K562 (cell line): Measurements from ENCODE around the gene DCAKD. TPM values are rescaled to one million over a fixed set of nuclear protein-coding genes. Genes with fewer than 3 reads are reported as not detected.

Source experiments
- ARNT ChIP-seq, 2 experiments: fragments of 450-650 bp; IDR thresholded peaks; 2 replicates each; pipeline ENCODE4 v1.6.1; 2016; ENCODE audit warnings: mild to moderate bottlenecking in 1 of 2
- BCL6 ChIP-seq: fragments of 250-450 bp; sonication (Bioruptor Pico); IDR thresholded peaks from 2 replicates; pipeline ENCODE4 v1.4.0; 2020
- BCOR ChIP-seq: fragments of 450-650 bp; IDR thresholded peaks from 2 replicates; pipeline ENCODE4 v1.6.1; 2016
- C11orf30 ChIP-seq: fragments of 450-650 bp; IDR thresholded peaks from 2 replicates; pipeline ENCODE4 v1.6.1; 2016; ENCODE audit warnings: low read depth, mild to moderate bottlenecking
- CHCHD3 ChIP-seq: fragments of 250-450 bp; sonication (Bioruptor Pico); IDR thresholded peaks from 2 replicates; pipeline ENCODE4 v2.1.2; 2022; ENCODE audit warnings: mild to moderate bottlenecking
- EGR1 ChIP-seq: fragments of 450-650 bp; conservative IDR thresholded peaks from 2 replicates; pipeline ENCODE4 v1.6.1; 2017; ENCODE audit warnings: mild to moderate bottlenecking
- EP400 ChIP-seq: fragments of 450-650 bp; IDR thresholded peaks from 2 replicates; pipeline ENCODE4 v1.6.1; 2017; ENCODE audit warnings: antibody characterized with exemption, mild to moderate bottlenecking, moderate library complexity
- GTF2F1 ChIP-seq: IDR thresholded peaks from 2 replicates; pipeline ENCODE4 v1.6.1; 2011; ENCODE audit warnings: low read depth, low read length, improper control_type of control experiment
- KDM2B ChIP-seq: fragments of 250-450 bp; sonication (Bioruptor Pico); IDR thresholded peaks from 2 replicates; pipeline ENCODE4 v1.8.0; 2021; ENCODE audit warnings: mild to moderate bottlenecking, moderate library complexity
- MAFF ChIP-seq: IDR thresholded peaks from 2 replicates; pipeline ENCODE4 v1.6.1; 2012; ENCODE audit warnings: low read length, improper control_type of control experiment
- OTX1 ChIP-seq: fragments of 450-650 bp; formaldehyde crosslinking; IDR thresholded peaks from 2 replicates; pipeline ENCODE4 v1.4.0; 2022; ENCODE audit warnings: mild to moderate bottlenecking
- PCBP2 ChIP-seq: fragments of 200-400 bp; formaldehyde crosslinking; IDR thresholded peaks from 2 replicates; pipeline ENCODE4 v1.6.1; 2018; ENCODE audit warnings: low read length, low read depth, mild to moderate bottlenecking, moderate library complexity; ENCODE audit not compliant: poor library complexity, severe bottlenecking
- PHB ChIP-seq: fragments of 250-450 bp; sonication (Bioruptor Pico); IDR thresholded peaks from 2 replicates; pipeline ENCODE4 v1.5.0; 2021
- RBFOX2 ChIP-seq: fragments of 200-400 bp; formaldehyde crosslinking; IDR thresholded peaks from 2 replicates; pipeline ENCODE4 v1.6.1; 2017; ENCODE audit warnings: low read depth, mild to moderate bottlenecking, low read length, moderate library complexity
- SIN3A ChIP-seq, 2 experiments: fragments of 150-350 bp in 1 of 2; IDR thresholded peaks; 2 replicates each; pipeline ENCODE4 v1.6.1; 2011 to 2016; ENCODE audit warnings: borderline replicate concordance in 2 of 2, low read depth in 2 of 2, low read length in 2 of 2, mild to moderate bottlenecking in 2 of 2, moderate library complexity in 2 of 2; ENCODE audit not compliant: control insufficient read depth in 1 of 2
- SRSF7 ChIP-seq: fragments of 200-400 bp; formaldehyde crosslinking; optimal IDR thresholded peaks from 2 replicates; pipeline ENCODE3; 2017; ENCODE audit warnings: mild to moderate bottlenecking, low read depth, low read length
- TAF9B ChIP-seq: fragments of 450-650 bp; IDR thresholded peaks from 2 replicates; pipeline ENCODE4 v1.6.1; 2018; ENCODE audit warnings: mild to moderate bottlenecking; ENCODE audit not compliant: partially characterized antibody
- TCF7 ChIP-seq: sonication (generic); IDR thresholded peaks from 2 replicates; pipeline ENCODE4 v1.6.1; 2016; ENCODE audit warnings: antibody characterized with exemption, borderline replicate concordance
- TFAM ChIP-seq: fragments of 250-450 bp; sonication (Bioruptor Pico); conservative IDR thresholded peaks from 2 replicates; pipeline ENCODE4 v1.5.0; 2021; ENCODE audit warnings: mild to moderate bottlenecking, moderate library complexity
- TSC22D4 ChIP-seq: fragments of 450-650 bp; IDR thresholded peaks from 2 replicates; pipeline ENCODE4 v1.6.1; 2016; ENCODE audit warnings: missing genetic modification characterization, missing biosample characterization, control low read depth
- ZKSCAN3 ChIP-seq: fragments of 250-450 bp; sonication (Bioruptor Pico); IDR thresholded peaks from 2 replicates; pipeline ENCODE4 v1.4.0; 2020
- ZNF23 ChIP-seq: fragments of 250-450 bp; sonication (Bioruptor Pico); IDR thresholded peaks from 2 replicates; pipeline ENCODE4 v1.4.0; 2020; ENCODE audit warnings: mild to moderate bottlenecking
- ZNF232 ChIP-seq: sonication (generic); formaldehyde crosslinking; IDR thresholded peaks from 2 replicates; pipeline ENCODE4 v1.8.0; 2022; ENCODE audit warnings: mild to moderate bottlenecking, missing genetic modification reagents
- ZNF324 ChIP-seq: fragments of 250-450 bp; sonication (Bioruptor Pico); IDR thresholded peaks from 2 replicates; pipeline ENCODE4 v1.4.0; 2020; ENCODE audit warnings: mild to moderate bottlenecking
- ZNF347 ChIP-seq: fragments of 450-650 bp; formaldehyde crosslinking; IDR thresholded peaks from 2 replicates; pipeline ENCODE4 v1.4.0; 2020; ENCODE audit warnings: low read depth, mild to moderate bottlenecking, moderate library complexity
- ZNF561 ChIP-seq: fragments of 450-650 bp; formaldehyde crosslinking; conservative IDR thresholded peaks from 2 replicates; pipeline ENCODE4 v1.4.0; 2020; ENCODE audit warnings: mild to moderate bottlenecking, moderate library complexity
- ZNF57 ChIP-seq: fragments of 450-650 bp; formaldehyde crosslinking; IDR thresholded peaks from 2 replicates; pipeline ENCODE4 v1.4.0; 2020; ENCODE audit warnings: mild to moderate bottlenecking, moderate library complexity
- ZNF583 ChIP-seq: fragments of 250-450 bp; sonication (Bioruptor Pico); IDR thresholded peaks from 2 replicates; pipeline ENCODE4 v1.4.0; 2020
- ZNF586 ChIP-seq: fragments of 450-650 bp; formaldehyde crosslinking; conservative IDR thresholded peaks from 2 replicates; pipeline ENCODE4 v1.4.0; 2020; ENCODE audit warnings: mild to moderate bottlenecking, moderate library complexity
- ZNF707 ChIP-seq: fragments of 250-450 bp; sonication (Bioruptor Pico); conservative IDR thresholded peaks from 2 replicates; pipeline ENCODE4 v1.8.0; 2022; ENCODE audit warnings: inconsistent platforms, mild to moderate bottlenecking, moderate library complexity
- ZNF764 ChIP-seq: fragments of 250-450 bp; sonication (Bioruptor Pico); IDR thresholded peaks from 2 replicates; pipeline ENCODE4 v1.4.0; 2020; ENCODE audit warnings: low read depth, mild to moderate bottlenecking, moderate library complexity
- polyA plus RNA-seq, 8 experiments: library from polyadenylated mRNA; depleted of rRNA in 4 of 8; stranded (reverse) in 5 of 8; unstranded in 3 of 8; fragments of >200 nt; fragmentation: Nextera tagmentation in 2 of 8; fragmentation: Illumina TruSeq in 1 of 8; extraction: Ambion mirVana in 2 of 8; extraction: Trizol in 1 of 8; gene quantifications; 2 replicates each; pipeline versions ENCODE4 v1.2.1 to v1.2.3, GENCODE V29; 2011 to 2014; ENCODE audit warnings: inconsistent platforms in 1 of 8, missing spikeins in 1 of 8
- total RNA-seq, 7 experiments: library from RNA; depleted of rRNA in 6 of 7; stranded (reverse); fragments of >200 nt in 6 of 7; fragmentation: Illumina TruSeq in 2 of 7; extraction: Trizol in 2 of 7; gene quantifications; 2 replicates each; pipeline versions ENCODE4 v1.2.1 to v1.2.3, GENCODE V29; 2011 to 2021; ENCODE audit warnings: low replicate concordance in 1 of 7
- TF ChIP-seq, protein P1 (sequence below): sonication (generic); formaldehyde crosslinking; IDR thresholded peaks from 2 replicates; pipeline ENCODE4 v1.4.0; 2020; ENCODE audit warnings: mild to moderate bottlenecking, missing genetic modification reagents

The DCAKD gene
- total and polyA plus RNA-seq, 9 of the 15 experiments (the other 6 are each of a cell fraction or from before 2014, with no cell fraction given), result 7.9 to 35.5 (median 21.4) TPM

DNA sequence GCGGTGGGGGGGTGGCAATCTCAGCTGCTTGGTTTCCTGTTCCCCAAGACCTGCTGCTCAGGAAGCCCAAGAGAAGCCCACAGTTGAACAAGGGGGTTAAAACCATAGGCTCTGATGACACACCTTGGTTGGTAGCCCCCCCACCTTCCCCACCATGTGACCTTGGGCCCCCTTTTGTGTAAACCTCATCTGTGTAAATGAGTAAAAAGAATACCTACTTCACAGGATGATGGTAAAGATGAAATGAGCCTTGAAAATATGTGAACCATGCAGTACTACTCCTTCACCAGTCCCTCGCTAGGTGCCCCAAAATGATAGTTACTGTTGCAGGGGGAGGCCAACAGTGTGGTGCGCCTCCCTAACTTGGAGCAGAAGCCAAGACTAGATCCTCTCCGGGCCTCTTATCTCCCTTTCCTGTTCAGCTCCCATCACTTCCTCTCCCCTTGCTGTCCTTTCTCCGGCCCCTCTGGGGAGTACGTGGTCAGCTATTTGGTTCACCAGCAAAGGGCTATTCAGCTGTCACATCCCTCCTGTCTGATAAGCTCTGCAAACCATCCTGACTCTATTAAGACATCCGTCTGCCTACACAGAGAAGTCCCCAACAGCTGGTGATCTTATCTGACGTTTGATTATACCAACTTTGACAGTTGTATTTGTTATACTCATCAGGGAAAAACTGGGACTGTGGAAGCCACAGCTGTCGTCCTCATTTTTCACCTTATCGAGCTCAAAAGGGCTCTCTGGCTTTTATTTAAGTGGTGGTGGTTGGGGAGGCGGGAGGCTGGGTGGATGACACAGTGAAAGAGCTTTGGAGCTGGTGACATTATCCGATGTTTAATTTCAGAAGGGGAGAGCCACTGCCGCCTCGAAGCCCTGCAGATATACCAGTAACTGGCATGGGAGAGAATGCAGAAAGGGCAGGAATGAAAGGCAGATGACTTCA lies 19.9 kb downstream of the DCAKD start (continued):
- TF ChIP-seq PCBP2 (no peak), PHB (no peak), SRSF7 (no peak), ZNF583 (CRISPR knock-in tag) (no peak), C11orf30 (no peak), TFAM (no peak), ARNT (IDR thresholded peaks at IDR 0.05) (0 out of 4 replicates have a peak, but pooled peaks of 1 of the 2 experiments have one; percentile 61), ZNF23 (no peak), ZNF347 (no peak), EGR1 (peak; percentile 53), ZNF232 (no peak), SIN3A (IDR thresholded peaks at IDR 0.05; ENCODE audit: borderline replicate concordance in 2 of 2, control insufficient read depth in 1 of 2, low read depth in 2 of 2, low read length in 2 of 2) (peak; percentile 57 to 71; a peak in 1 of 4 replicates), ZNF324 (CRISPR knock-in tag) (no peak), KDM2B (CRISPR knock-in tag) (no peak), TAF9B (peak; percentile 94), GTF2F1 (no peak), MAFF (no peak), BCL6 (no peak), ZNF764 (no peak), ZNF707 (no peak), TCF7 (no peak), CHCHD3 (CRISPR knock-in tag) (no peak), ZKSCAN3 (no peak), RBFOX2 (no peak), TSC22D4 (tag) (no peak), EP400 (no peak), OTX1 (CRISPR knock-in tag) (no peak), ZNF57 (no peak), ZNF586 (CRISPR knock-in tag) (no peak), ZNF561 (no peak), BCOR (0 out of 2 replicates have a peak, but pooled peaks have one; percentile 37)
- TF ChIP-seq, protein P1, sequence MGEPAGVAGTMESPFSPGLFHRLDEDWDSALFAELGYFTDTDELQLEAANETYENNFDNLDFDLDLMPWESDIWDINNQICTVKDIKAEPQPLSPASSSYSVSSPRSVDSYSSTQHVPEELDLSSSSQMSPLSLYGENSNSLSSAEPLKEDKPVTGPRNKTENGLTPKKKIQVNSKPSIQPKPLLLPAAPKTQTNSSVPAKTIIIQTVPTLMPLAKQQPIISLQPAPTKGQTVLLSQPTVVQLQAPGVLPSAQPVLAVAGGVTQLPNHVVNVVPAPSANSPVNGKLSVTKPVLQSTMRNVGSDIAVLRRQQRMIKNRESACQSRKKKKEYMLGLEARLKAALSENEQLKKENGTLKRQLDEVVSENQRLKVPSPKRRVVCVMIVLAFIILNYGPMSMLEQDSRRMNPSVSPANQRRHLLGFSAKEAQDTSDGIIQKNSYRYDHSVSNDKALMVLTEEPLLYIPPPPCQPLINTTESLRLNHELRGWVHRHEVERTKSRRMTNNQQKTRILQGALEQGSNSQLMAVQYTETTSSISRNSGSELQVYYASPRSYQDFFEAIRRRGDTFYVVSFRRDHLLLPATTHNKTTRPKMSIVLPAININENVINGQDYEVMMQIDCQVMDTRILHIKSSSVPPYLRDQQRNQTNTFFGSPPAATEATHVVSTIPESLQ (CRISPR knock-in tag), result no peak
